Adipose tissue (tissue), 3 donors: ENCODE measurements around the gene SEC23A. TPM values are rescaled to one million over a fixed set of nuclear protein-coding genes. Genes with fewer than 3 reads are reported as not detected.
"Not testable (repeated sequence)": the region's sequence is repeated elsewhere in the genome, so short reads cannot be mapped to it uniquely, and the experiment has no call there.

Experiments
- H3K27ac ChIP-seq: one replicate; pipeline ENCODE4 v1.5.1; 2013; ENCODE audit warnings: low read depth, low read length
- WGBS, 3 donors: extraction: QIAGEN DNeasy Blood & Tissue Kit; methylation state at CpG; one replicate each; pipeline ENCODE4 v1.1.7; 2013; 5-methylcytosine and 5-hydroxymethylcytosine counted together
- polyA plus RNA-seq, 3 donors: library from polyadenylated mRNA; stranded (reverse); fragments of 200-250 nt; gene quantifications; one replicate each; pipeline ENCODE4 v1.2.3, GENCODE V29; 2013
- donor health status: healthy with polysubstance abuse.
- donor health status: Bipolar disorder and iron deficiency.
- donor health status: healthy.

SEC23A gene
- polyA plus RNA-seq, 3 donors = 6.5 to 40.5 (median 36.5) TPM

DNA sequence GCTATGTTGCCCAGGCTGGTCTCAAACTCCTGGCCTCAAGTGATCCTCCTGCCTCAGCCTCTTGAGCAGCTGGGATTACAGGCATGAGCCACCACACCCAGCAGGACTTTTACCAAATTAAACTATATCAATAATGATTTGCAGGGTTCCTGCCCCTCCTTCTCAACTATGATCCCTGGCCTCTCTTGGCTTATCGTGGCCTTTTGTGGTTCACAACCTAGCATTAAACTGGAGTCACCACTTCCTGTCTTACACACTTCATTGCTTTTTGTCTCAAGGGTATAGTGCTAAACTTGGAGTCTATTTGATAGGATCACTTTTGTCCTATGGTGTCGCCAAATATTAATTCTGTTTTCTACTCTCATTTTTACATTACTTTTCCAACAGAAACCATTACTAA, 64.5 kb downstream of the SEC23A start:
- H3K27ac ChIP-seq = no peak overlapping the region
- 81 to 93% (median 91%) methylated on average over 2 of the region's 2 CpGs for WGBS, 3 donors

DNA sequence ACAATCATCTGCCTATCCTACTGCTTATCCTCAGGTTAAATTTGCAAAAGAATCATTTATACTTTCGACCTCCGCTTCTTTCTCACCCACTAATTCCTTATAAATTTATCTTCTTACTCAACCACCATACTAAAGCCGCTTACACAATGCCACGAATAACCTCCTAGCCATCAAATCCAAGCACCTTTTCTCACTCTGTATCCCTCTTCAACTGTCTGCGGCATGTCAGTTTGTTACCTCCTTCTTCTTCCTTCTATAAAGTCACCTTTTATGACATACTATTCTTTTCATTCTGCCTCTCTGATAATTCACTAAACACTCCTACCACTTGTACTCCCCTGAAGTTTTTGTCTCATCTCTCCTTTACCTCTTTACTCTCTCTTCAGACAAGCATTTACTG, 66.3 kb downstream of the SEC23A start:
- H3K27ac ChIP-seq = no peak overlapping the region
- WGBS, 3 donors = 97% methylated on average over 5 of the region's 5 CpGs

DNA sequence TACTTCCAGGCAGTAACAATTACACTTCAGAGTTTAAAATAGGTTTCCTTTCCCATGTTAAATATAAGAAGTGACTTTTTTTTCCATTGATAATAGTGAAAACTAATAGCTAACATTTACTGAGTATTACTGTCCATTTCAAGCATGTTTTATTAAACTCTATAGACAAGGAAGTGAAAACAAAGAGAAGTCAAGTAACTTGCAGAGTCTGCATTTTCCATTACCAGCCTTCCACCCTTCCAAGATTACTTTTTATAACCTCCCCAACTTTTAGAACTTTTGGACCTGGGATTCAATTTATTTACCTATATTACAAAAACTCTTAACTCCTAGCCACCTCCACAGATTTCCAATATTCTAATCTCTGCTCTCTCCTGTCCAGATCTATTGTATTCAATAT, 67.7 kb downstream of the SEC23A start:
- no peak overlapping the region for H3K27ac ChIP-seq

GRCh38 chr14:39034481-39035296, 68.3 kb downstream of the SEC23A start:
- no peak overlapping the region for H3K27ac ChIP-seq
- WGBS, 3 donors = 36 to 73% (median 71%) methylated on average over 3 of the region's 3 CpGs

GRCh38 chr14:39033371-39033770, 69.7 kb downstream of the SEC23A start:
- WGBS, 3 donors = 82 to 87% (median 85%) methylated on average over 4 of the region's 4 CpGs
- no peak overlapping the region for H3K27ac ChIP-seq

DNA sequence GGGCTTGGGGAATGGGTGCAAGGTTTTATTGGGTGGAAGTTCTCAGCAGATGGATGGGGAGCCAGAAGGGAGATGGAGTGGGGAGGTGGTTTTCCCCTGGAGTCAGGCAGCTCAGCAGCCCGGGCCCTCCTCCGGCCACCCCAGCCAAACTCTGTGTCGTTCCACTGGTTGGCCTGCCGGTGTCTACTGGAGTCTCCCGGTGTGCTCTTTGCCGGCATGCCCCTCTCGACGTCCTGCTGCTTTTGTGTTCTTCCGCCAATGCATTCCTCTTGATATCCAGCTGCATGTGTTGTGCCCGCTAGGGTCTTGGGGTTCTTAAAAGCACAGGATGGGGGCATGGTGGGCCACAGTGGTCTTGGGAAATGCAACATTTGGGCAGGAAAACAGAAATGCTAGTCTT, 72.8 kb downstream of the SEC23A start:
- whole genome bisulfite sequencing, 3 donors = 93 to 98% (median 97%) methylated on average over 10 of the region's 10 CpGs
- no peak overlapping the region for H3K27ac ChIP-seq

GRCh38 chr14:39029789-39030188, 73.2 kb downstream of the SEC23A start:
- H3K27ac ChIP-seq = no peak overlapping the region
- WGBS, 3 donors = 87 to 93% (median 90%) methylated on average over 8 of the region's 8 CpGs

DNA sequence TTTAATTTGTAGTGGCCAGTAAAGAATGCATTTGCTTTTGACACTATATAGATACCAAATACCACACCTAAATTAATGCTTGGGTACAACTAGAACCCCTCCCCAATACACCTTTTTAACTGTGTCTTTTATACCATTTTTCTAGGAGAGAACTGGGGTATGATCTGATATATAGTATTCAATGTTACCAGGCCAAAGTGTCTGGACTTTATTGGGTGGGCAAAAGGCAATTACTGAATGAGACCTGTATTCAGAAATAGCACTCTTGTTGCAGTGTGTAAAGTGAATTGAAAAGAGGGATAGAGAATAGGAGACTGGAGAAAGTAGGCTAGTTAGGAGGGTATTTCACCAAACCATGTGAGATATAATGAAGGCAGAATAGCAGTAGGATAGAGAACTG, 74.4 kb downstream of the SEC23A start:
- H3K27ac ChIP-seq = no peak overlapping the region

GRCh38 chr14:39025810-39026627, 77.0 kb downstream of the SEC23A start:
- H3K27ac ChIP-seq = no peak overlapping the region
- WGBS, 3 donors = 43 to 65% (median 57%) methylated on average over 3 of the region's 3 CpGs

DNA sequence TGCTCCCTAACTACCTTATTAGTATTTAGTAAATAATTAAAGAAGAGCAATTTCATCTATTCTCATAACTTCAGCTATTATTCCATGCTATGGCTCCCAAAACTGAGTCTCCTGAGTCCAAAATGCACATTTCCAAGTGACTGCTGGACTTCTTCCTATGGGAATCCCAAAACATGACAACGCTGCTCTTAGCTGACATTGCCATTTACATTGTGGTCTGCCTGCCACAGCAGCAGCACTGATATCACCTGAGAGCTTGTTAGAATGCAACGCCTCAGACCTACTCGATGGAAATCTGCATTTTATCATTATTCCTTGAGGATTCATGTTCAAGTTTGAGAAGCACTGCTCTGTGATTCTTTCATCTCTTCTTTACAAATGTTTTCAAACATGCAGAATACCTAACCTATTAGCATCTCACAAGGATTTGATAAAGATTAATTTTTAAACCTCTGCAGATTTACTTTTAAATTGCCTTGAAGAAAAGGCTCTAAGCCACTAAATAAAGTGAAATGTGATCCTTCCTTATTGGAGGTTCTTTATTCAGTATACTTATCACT, 77.7 kb downstream of the SEC23A start:
- 49 to 90% (median 85%) methylated on average over 3 of the region's 3 CpGs for WGBS, 3 donors
- no peak overlapping the region for H3K27ac ChIP-seq

GRCh38 chr14:39023939-39024871, 78.8 kb downstream of the SEC23A start:
- H3K27ac ChIP-seq = no peak overlapping the region
- WGBS, 3 donors = 70 to 95% (median 95%) methylated on average over 12 of the region's 12 CpGs

DNA sequence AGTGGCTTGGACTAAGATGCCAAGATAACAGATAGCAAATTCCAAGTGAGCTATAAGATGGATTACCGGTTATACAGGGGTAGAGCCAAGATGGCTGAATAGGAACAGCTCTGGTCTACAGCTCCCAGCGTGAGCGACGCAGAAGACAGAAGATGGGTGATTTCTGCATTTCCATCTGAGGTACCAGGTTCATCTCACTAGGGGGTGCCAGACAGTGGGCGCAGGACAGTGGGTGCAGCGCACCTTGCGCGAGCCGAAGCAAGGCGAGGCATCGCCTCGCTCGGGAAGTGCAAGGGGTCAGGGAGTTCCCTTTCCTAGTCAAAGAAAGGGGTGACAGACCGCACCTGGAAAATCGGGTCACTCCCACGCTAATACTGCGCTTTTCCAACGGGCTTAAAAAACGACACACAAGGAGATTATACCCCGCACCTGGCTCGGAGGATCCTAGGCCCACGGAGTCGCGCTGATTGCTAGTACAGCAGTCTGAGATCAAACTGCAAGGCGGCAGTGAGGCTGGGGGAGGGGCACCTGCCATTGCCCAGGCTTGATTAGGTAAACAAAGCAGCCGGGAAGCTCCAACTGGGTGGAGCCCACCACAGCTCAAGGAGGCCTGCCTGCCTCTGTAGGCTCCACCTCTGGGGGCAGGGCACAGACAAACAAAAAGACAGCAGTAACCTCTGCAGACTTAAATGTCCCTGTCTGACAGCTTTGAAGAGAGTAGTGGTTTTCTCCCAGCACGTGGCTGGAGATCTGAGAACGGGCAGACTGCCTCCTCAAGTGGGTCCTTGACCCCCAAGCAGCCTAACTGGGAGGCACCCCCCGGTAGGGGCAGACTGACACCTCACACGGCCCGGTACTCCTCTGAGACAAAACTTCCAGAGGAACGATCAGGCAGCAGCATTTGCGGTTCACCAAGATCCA, 85.7 kb downstream of the SEC23A start:
- H3K27ac ChIP-seq = not testable (repeated sequence)
- 60 to 85% (median 81%) methylated on average over 32 to 33 of the region's 33 CpGs for WGBS, 3 donors

- no peak overlapping the region for H3K27ac ChIP-seq
- 72 to 75% (median 74%) methylated on average over 4 of the region's 4 CpGs for WGBS, 3 donors
These were observed 86.3 kb downstream of the SEC23A start for GRCh38 chr14:39016733-39017095.

DNA sequence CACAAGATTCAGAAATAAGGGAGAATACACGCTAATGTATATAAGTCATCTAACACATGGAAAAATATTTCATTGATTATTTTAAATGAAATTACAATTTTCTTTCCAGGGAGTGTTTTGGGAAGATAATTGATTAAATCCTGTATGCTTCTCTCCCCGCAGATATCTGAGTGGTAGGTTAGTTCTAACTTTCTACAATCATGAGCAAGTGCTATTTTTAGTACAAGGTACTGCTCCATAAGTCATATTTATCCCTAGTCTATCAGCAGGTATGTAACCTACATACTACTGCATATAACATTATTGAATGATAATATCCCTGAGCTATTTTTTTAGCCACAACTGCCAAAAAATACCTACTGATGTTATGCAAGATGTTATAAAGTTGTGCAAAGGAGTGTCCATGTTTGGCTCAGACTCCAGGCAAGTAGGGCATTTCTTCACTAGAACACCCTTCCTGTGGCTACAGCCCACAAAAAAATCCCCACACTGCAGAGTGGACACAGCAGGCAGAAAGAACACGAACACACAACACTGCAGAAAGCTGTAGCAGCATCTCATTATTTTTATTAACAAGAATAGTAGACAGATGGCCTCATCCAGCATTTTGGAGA, 87.0 kb downstream of the SEC23A start:
- H3K27ac ChIP-seq = no peak overlapping the region
- 73 to 96% (median 85%) methylated on average over 3 of the region's 3 CpGs for WGBS, 3 donors

DNA sequence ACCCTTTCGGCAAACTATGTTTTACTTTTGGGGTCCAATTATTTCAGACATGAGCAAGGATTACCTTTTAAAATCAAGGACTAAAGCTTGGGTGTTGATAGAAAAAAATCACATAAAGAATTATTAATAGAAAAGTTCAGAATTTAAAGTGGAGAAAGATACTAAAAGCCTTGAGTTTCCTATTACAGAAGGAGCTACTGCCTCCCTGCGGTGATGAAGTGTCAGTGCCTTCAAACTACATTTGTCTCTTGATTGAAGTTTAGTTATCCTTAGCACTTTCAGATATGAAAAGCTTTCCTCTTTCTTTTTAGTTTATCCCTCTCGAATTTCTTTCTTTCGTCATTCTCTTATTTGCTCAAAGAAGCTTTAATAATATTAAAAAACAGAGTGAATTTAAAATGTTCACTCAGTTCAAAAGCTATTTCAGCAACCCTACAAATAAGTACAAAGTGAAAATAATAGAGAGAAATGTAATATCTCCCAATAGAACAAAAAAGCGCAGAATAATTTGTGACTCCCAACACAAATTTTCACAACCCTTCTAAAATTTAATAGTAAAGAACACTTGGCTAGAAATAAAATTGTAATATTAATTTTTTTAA, 87.6 kb downstream of the SEC23A start:
- H3K27ac ChIP-seq = no peak overlapping the region
- WGBS, 3 donors = 25 to 33% (median 28%) methylated on average over 5 of the region's 5 CpGs

GRCh38 chr14:39014460-39014859, 88.6 kb downstream of the SEC23A start:
- WGBS, 3 donors = 54 to 90% (median 69%) methylated on average over 1 of the region's 1 CpG
- H3K27ac ChIP-seq = no peak overlapping the region

DNA sequence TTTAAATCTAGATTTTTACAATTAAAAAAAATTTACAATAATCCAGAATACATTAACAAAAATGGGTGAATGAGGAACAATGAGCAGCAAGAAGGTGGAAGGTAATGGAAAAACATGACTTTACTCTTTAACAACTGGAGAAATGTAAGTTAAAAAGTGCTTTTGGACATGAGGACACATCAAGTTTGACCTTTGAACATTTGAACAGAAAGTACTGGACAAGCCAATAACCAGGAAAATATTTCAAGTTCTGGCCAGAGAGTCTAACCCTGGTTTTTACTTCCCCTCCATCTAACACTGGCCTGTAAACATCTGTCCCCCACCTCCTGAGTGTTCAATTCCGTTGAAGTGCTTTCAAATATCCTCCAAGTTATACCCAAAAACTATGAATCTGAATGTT, 94.1 kb downstream of the SEC23A start:
- H3K27ac ChIP-seq = not testable (repeated sequence)
- WGBS, 3 donors = 75 to 85% (median 84%) methylated on average over 1 of the region's 1 CpG
